MG63 (cell line): Measurements from ENCODE around the gene TMEM258. TPM values are rescaled to one million over a fixed set of nuclear protein-coding genes. Genes with fewer than 3 reads are reported as not detected.
A peak's percentile ranks its signal among the peaks of the same experiment; 100 is the strongest.

Experiments
- DNase-seq: peaks from one replicate; pipeline ENCODE4 v3.0.0-alpha.2; 2020
- H3K27me3 ChIP-seq: fragments of 250-450 bp; sonication (Bioruptor Pico); 2 replicates; pipeline ENCODE4 v1.5.1; 2020; ENCODE audit warnings: mild to moderate bottlenecking, moderate library complexity
- H3K36me3 ChIP-seq: fragments of 250-450 bp; sonication (Bioruptor Pico); 2 replicates; pipeline ENCODE4 v1.5.1; 2020; ENCODE audit warnings: mild to moderate bottlenecking, moderate library complexity
- H3K4me3 ChIP-seq: fragments of 250-450 bp; sonication (Bioruptor Pico); 2 replicates; pipeline ENCODE4 v1.5.1; 2020; ENCODE audit warnings: mild to moderate bottlenecking, moderate library complexity
- H3K9me3 ChIP-seq: fragments of 250-450 bp; sonication (Bioruptor Pico); 2 replicates; pipeline ENCODE4 v1.5.1; 2020; ENCODE audit warnings: mild to moderate bottlenecking, moderate library complexity
- total RNA-seq: library from RNA; depleted of rRNA; stranded (reverse); fragments of >200 nt; shearing (Covaris generic); gene quantifications from 2 replicates; pipeline ENCODE4 v1.2.3, GENCODE V29; 2014; ENCODE audit warnings: low replicate concordance

TMEM258 gene
- total RNA-seq, 1 experiment from 2014 or later, result 61.8 TPM

- H3K4me3 ChIP-seq, result no peak overlapping the region
- no peaks in the 10 kb centered on the region for H3K9me3 ChIP-seq
- no peaks in the 10 kb centered on the region for H3K36me3 ChIP-seq
- no peaks in the 10 kb centered on the region for H3K27me3 ChIP-seq
- no peak for DNase-seq
Observed at GRCh38 chr11:61757213-61757862, 35.1 kb downstream of the TMEM258 start.

GRCh38 chr11:61756452-61757212 lies 35.8 kb downstream of the TMEM258 start:
- no peaks in the 10 kb centered on the region for H3K36me3 ChIP-seq
- no peaks in the 10 kb centered on the region for H3K9me3 ChIP-seq
- peak; percentile 65 for DNase-seq
- H3K4me3 ChIP-seq, result no peak overlapping the region
- no peaks in the 10 kb centered on the region for H3K27me3 ChIP-seq

DNA sequence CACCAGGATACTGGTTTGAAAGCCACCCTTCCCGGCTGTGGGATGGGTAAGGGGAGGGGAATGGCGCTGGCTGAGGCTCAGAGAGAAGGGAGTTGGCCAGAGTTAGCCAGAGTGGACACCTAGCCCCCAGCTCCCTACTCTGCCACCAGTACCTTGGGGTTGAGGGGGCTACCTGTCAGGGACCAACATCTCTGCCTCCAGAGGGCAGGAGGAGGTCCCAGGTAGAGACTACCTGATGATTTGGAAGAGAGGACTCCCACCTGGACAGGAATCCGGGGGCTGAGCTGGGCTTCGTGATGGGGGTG lies 36.3 kb downstream of the TMEM258 start:
- DNase-seq, result no peak
- Histone ChIP-seq H3K9me3 (no peaks in the 10 kb centered on the region), H3K4me3 (no peak overlapping the region), H3K27me3 (no peaks in the 10 kb centered on the region), H3K36me3 (no peaks in the 10 kb centered on the region)

DNA sequence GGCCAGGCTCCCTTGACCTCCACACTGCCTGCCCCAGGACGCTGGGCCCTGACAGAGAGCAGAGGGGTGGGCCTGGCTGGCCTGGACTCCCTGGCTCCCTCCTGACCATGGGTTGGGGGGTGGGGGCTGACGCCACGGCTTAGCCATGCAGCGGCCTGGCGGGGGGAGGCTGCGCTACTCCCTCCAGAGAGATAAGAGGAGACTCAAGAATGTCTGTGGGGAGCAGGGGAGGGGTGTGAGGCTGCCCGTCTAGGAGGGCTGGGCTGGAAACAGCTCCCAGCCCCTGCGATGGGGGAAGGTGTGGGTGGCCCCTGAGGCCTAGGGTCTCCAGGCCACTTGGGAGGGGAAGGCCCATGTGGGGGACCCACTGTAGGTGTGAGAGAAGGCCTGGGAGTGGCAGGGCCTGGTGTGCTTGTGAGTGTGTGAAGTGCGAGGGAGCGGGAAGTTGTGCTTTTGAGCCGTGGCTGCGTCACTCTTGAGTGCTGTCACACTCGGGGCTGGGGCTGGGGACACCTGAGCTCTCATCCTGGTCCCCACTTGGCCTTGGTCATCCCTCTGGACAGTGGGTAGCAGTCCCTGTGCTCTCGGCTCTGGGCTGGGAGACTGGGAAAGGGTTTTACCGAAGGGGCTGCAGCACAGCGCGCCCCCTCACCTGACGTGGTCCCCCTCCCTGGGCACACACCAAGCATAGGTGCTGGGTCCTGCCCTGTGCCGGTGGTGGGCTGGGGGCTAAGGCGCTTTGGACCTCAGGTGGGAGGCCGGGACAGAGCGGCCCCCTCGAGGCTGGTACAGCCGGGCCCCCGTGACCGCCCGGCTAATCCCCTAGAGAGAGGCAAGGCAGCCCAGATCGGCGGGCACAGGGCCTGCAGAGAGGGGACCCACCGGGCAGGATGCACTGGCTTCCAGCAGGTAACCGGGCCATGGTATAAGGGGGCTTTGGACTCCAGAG lies 37.6 kb downstream of the TMEM258 start:
- no peak overlapping the region for H3K4me3 ChIP-seq
- no peak for DNase-seq
- H3K36me3 ChIP-seq, result no peaks in the 10 kb centered on the region

DNA sequence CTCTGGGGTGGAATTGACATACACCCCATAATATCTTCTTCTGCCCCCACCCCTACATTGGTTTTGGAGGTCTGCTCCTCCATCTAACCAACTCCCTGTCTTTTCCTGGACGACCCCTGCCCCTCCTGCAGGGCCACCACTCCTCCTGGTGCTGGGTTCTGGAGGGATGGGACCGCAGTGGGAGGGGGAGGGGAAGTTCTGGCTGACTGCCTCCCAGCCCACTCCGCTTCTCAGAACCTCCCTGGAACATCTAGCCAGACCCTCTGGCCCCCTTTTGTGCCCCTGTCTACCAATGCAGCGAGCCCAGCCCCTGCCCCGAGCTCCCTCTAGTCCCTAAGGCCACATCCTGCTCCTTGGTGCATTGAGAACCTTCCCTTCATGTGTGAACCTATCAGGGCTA lies 38.7 kb downstream of the TMEM258 start:
- Histone ChIP-seq H3K9me3 (no peaks in the 10 kb centered on the region), H3K4me3 (no peak overlapping the region), H3K27me3 (no peaks in the 10 kb centered on the region), H3K36me3 (no peaks in the 10 kb centered on the region)
- no peak for DNase-seq

More for the DNA sequence above, 37.6 kb downstream of the TMEM258 start:
- no peaks in the 10 kb centered on the region for H3K9me3 ChIP-seq
- H3K27me3 ChIP-seq, result no peaks in the 10 kb centered on the region

DNA sequence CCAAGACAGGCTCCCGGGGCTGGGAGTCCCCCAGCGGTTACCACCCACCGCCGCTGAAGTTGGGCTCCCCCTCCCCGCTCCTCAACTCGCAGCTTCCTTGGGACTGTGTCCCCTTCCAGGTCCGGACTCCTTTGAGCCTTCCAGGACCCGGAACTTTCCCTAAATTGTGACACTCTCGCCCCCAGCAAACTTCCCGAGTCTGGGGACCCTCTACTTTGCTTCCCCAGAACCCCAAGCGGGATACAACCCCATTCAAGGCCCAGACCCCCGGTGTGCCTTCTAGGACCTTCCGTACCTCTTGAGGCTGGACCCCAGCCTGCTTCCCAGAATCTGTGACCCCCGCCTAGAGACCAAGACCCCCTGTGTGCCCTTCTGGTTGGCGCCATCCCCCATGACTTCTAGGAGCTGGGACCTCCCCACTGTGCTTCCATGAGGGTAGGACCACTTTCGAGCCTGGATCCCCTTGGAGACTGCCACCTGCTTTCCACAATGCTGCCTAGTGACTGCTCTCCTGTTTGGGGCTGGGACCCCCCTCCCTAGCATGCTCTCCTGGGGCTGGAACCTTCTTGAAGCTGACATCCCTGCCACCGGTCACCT lies 39.4 kb downstream of the TMEM258 start:
- Histone ChIP-seq H3K27me3 (no peaks in the 10 kb centered on the region), H3K9me3 (no peaks in the 10 kb centered on the region), H3K4me3 (peak overlapping the region; percentile 35), H3K36me3 (no peaks in the 10 kb centered on the region)
- no peak for DNase-seq

- H3K9me3 ChIP-seq, result no peaks in the 10 kb centered on the region
- H3K4me3 ChIP-seq, result peak within 1 kb of the TSS; percentile 35
- peak; percentile 51 for DNase-seq
- H3K27me3 ChIP-seq, result no peaks in the 10 kb centered on the region
- H3K36me3 ChIP-seq, result no peaks in the 10 kb centered on the region
Observed at GRCh38 chr11:61752117-61752924, 40.1 kb downstream of the TMEM258 start, which contains the start of gene MYRF. Gene MYRF (plus strand): TSS chr11:61752636. CDS start chr11:61752745, 109 bp downstream.

DNA sequence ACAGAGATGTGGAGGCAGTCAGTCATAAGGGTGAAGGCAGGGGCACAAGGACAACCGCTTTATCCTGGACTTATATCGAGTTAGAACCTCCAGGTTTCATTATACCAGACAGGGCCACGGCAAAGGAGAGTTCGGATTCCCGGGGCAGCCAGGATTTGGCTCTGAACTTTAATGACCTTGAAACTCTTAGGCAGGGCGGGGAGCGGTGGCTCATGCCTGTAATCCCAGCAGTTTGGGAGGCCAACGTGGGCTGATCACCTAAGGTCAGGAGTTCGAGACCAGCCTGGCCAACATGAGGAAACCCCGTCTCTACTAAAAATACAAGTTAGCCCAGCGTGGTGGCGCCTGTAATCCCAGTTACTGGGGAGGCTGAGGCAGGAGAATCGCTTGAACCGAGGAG lies 41.0 kb downstream of the TMEM258 start:
- H3K4me3 ChIP-seq, result no peak overlapping the region
- no peaks in the 10 kb centered on the region for H3K9me3 ChIP-seq
- H3K36me3 ChIP-seq, result no peaks in the 10 kb centered on the region
- H3K27me3 ChIP-seq, result no peaks in the 10 kb centered on the region
- no peak for DNase-seq

DNA sequence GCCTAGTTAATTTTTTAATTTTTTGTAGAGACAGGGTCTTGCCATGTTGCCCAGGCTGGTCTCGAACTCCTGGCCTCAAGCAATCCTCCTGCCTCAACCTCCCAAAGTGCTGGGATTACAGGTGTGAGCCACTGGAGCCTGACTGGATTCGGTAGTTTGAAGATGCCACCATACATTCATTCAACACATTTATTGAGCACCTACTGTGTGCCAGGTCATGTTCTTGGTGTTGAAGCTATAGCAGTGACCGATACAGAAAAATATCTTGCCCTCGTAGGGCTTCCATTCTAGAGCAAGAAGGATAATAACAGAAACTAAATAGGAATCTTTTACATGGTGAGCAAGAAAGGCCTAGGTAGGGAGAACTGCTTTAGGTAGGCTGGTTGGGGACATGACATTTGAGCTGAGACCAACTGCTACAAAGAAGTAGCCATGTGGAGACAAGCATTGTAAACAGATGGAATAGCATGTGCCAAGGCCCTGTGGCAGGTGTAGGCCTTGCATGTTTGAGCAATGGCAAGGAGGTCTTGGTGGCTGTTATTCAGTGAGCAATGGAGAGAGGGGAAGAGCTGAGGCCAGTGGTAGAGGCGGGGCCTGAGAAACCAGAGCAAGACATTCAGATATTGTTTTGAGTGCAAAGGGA lies 41.6 kb downstream of the TMEM258 start:
- no peaks in the 10 kb centered on the region for H3K36me3 ChIP-seq
- no peak for DNase-seq
- no peaks in the 10 kb centered on the region for H3K27me3 ChIP-seq
- H3K9me3 ChIP-seq, result no peaks in the 10 kb centered on the region
- no peak overlapping the region for H3K4me3 ChIP-seq

- DNase-seq, result no peak
- Histone ChIP-seq H3K4me3 (no peak overlapping the region), H3K27me3 (no peaks in the 10 kb centered on the region), H3K36me3 (no peaks in the 10 kb centered on the region), H3K9me3 (no peaks in the 10 kb centered on the region)
Observed at GRCh38 chr11:61749591-61750217, 42.7 kb downstream of the TMEM258 start.

DNA sequence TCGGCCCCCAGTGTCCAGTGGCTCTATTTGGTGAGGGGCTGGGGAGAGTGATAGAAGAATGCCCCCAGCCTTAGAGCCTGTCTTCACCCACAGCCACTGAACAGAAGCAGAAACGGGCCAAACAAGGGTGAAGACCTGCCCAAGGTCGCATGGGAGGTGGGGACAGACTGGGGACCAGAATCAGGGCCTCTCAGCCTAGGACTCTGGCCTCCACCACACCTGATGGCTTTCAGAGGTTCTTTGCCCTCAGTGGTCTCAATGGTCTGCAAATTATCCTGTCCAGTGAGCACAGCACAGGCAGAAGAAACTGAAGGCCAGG lies 44.5 kb downstream of the TMEM258 start:
- Histone ChIP-seq H3K36me3 (no peaks in the 10 kb centered on the region), H3K27me3 (no peaks in the 10 kb centered on the region), H3K9me3 (no peaks in the 10 kb centered on the region), H3K4me3 (no peak overlapping the region)
- no peak for DNase-seq

DNA sequence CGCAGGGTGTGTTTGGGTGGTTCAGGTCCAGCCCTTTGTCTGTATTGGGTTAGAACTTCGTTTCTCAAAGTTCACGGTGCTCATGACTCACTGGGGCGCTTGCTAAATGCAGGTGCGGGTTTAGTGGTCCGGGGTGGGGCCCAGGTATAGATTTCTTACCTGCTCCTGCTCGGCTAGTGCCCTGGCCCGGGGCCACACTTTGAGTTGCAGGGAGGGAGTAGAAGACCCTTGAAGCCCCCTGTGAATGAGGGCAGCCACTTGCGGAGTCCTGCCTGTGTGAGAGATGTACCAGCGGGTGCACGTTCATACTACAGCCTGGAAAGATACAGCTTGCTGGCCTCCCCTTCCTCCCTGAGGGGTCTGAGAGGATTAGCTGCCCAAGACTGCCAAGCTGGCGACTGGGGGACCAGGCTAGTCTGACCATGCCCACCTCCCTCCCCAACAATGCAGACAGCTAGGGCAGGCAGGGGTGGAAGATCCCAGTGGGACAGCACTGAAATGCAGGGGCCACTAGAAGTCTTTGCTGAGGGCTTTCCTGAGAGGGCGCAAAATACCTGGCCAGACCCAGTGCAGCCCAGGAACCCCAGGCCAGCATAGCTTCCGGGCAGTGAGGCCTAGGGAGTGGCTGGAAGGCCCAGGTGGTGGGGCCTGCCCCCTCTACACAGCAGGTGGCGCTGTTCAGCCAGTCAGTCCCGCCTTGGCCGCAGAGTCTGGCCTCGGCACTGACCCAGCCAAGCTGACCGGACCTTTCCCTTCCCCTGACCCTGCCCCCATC lies 45.0 kb downstream of the TMEM258 start:
- H3K27me3 ChIP-seq, result no peaks in the 10 kb centered on the region
- DNase-seq, result peak; percentile 66
- no peaks in the 10 kb centered on the region for H3K36me3 ChIP-seq
- H3K4me3 ChIP-seq, result no peak overlapping the region
- H3K9me3 ChIP-seq, result no peaks in the 10 kb centered on the region

DNA sequence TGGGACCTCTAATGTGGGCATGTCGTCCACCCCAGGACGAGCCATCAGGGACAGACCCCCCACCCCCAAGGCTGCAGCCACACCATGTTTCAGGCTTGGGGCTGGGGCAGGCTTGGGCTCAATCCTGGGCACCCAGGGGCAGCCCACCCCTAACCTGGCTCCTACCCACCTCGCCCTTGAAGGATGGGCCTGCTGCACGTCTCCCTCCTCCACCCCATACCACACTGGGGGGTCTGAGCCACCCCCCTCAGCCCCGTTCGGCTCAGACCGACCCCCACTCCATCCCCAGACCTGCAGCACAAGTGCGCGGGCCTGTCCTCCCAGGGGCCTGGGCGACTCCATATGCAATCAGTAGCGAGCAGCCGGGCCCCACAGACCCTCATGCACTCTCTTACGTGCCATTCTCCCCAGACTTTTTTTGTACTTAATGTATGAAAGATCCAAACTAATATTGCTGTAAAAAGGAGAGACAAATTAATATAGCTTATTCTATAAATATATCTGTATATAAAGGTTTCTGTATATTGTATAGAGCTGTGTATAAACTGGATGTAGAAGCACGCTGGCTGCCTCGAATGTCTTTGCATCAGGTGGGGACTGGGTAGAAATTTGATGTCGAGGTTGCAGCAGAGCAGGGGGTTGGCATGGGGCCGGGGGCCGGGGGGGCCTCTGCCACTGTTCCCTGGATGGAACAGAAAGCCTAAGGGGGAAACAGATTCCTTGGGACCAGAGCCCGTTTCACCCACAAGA lies 45.8 kb downstream of the TMEM258 start:
- Histone ChIP-seq H3K27me3 (no peaks in the 10 kb centered on the region), H3K4me3 (no peak overlapping the region), H3K36me3 (no peaks in the 10 kb centered on the region), H3K9me3 (no peaks in the 10 kb centered on the region)
- no peak for DNase-seq

- DNase-seq, result no peak
- Histone ChIP-seq H3K4me3 (no peak overlapping the region), H3K27me3 (no peaks in the 10 kb centered on the region), H3K9me3 (no peaks in the 10 kb centered on the region), H3K36me3 (no peaks in the 10 kb centered on the region; the same call in 1 of the 2 replicates)
Observed at GRCh38 chr11:61745781-61746441, 46.5 kb downstream of the TMEM258 start.
